NT2/D1 (cell line): Measurements from ENCODE around the gene FUT7.

Experiments used
- DNase-seq: peaks from one replicate; pipeline ENCODE4 v3.0.0-alpha.2; 2011; ENCODE audit warnings: low read depth, low spot score
- H3K27me3 ChIP-seq: 2 replicates; pipeline ENCODE4 v1.6.0; 2011; ENCODE audit warnings: mild to moderate bottlenecking; ENCODE audit not compliant: insufficient read length, insufficient read depth
- H3K36me3 ChIP-seq: 2 replicates; pipeline ENCODE4 v1.6.1; 2011; ENCODE audit warnings: mild to moderate bottlenecking, low read length, mixed read lengths; ENCODE audit not compliant: insufficient read depth, insufficient read length
- H3K4me1 ChIP-seq: 2 replicates; pipeline ENCODE4 v1.5.1; 2011; ENCODE audit not compliant: insufficient read depth, insufficient read length
- H3K4me3 ChIP-seq: 2 replicates; pipeline ENCODE4 v1.5.1; 2011; ENCODE audit warnings: low read depth; ENCODE audit not compliant: insufficient read length
- H3K9ac ChIP-seq: 2 replicates; pipeline ENCODE4 v1.6.0; 2011; ENCODE audit warnings: low read depth; ENCODE audit not compliant: insufficient read length
- H3K9me3 ChIP-seq: 2 replicates; pipeline ENCODE4 v1.5.1; 2011; ENCODE audit warnings: mild to moderate bottlenecking, low read length; ENCODE audit not compliant: insufficient read depth
- SUZ12 ChIP-seq: IDR thresholded peaks from 2 replicates; pipeline ENCODE4 v1.6.1; 2011; ENCODE audit not compliant: insufficient read length, insufficient read depth; ENCODE audit errors: extremely low read depth
- YY1 ChIP-seq: IDR thresholded peaks from 2 replicates; pipeline ENCODE4 v1.6.1; 2011; ENCODE audit not compliant: insufficient read length, insufficient read depth
- ZNF274 ChIP-seq: IDR thresholded peaks from 2 replicates; pipeline ENCODE4 v1.6.1; 2011; ENCODE audit warnings: mild to moderate bottlenecking, low read depth, low read length

Gene FUT7

GRCh38 chr9:137044037-137044436 is 12.1 kb upstream of the FUT7 start:
- Histone ChIP-seq H3K27me3 (peaks cover 46% of the 10 kb centered on the region), H3K4me1 (peaks cover 22% of the 10 kb centered on the region), H3K36me3 (peaks cover 20% of the 10 kb centered on the region), H3K9ac (no peak overlapping the region), H3K9me3 (no peaks in the 10 kb centered on the region), H3K4me3 (no peak overlapping the region)
- DNase-seq: no peak
- no peak for TF ChIP-seq YY1
- TF ChIP-seq ZNF274: no peak
- no peak for TF ChIP-seq SUZ12

GRCh38 chr9:137042751-137043727 is 11.2 kb upstream of the FUT7 start:
- Histone ChIP-seq H3K9ac (peak overlapping the region; percentile 26), H3K4me3 (no peak overlapping the region), H3K9me3 (no peaks in the 10 kb centered on the region), H3K4me1 (peaks cover 22% of the 10 kb centered on the region), H3K36me3 (peaks cover 22% of the 10 kb centered on the region), H3K27me3 (peaks cover 40% of the 10 kb centered on the region)
- DNase-seq: no peak
- TF ChIP-seq SUZ12 (no peak), ZNF274 (no peak), YY1 (no peak)

GRCh38 chr9:137041124-137041523 is 9.2 kb upstream of the FUT7 start:
- DNase-seq: no peak
- Histone ChIP-seq H3K9ac (peak overlapping the region; percentile 4), H3K27me3 (peaks cover 29% of the 10 kb centered on the region), H3K9me3 (no peaks in the 10 kb centered on the region), H3K36me3 (peaks cover 28% of the 10 kb centered on the region), H3K4me1 (peaks cover 22% of the 10 kb centered on the region), H3K4me3 (no peak overlapping the region)
- TF ChIP-seq ZNF274 (no peak), SUZ12 (no peak), YY1 (no peak)

- Histone ChIP-seq H3K4me3 (no peak overlapping the region), H3K9ac (peak overlapping the region; percentile 4), H3K9me3 (no peaks in the 10 kb centered on the region), H3K27me3 (peaks cover 26% of the 10 kb centered on the region), H3K36me3 (peaks cover 28% of the 10 kb centered on the region), H3K4me1 (peaks cover 24% of the 10 kb centered on the region)
- no peak for TF ChIP-seq SUZ12
- TF ChIP-seq ZNF274: no peak
- no peak for TF ChIP-seq YY1
- DNase-seq: no peak
These were observed 8.7 kb upstream of the FUT7 start for GRCh38 chr9:137040568-137040967.

- H3K4me1 ChIP-seq: peaks cover 26% of the 10 kb centered on the region
- no peak overlapping the region for H3K9ac ChIP-seq
- H3K27me3 ChIP-seq: peaks cover 21% of the 10 kb centered on the region
- TF ChIP-seq ZNF274 (no peak), SUZ12 (no peak), YY1 (no peak)
- no peaks in the 10 kb centered on the region for H3K9me3 ChIP-seq
- no peak overlapping the region for H3K4me3 ChIP-seq
- H3K36me3 ChIP-seq: peaks cover 28% of the 10 kb centered on the region
- DNase-seq: no peak
These were observed 7.9 kb upstream of the FUT7 start for GRCh38 chr9:137039611-137040366.

GRCh38 chr9:137038916-137039315 is 7.0 kb upstream of the FUT7 start:
- no peak for TF ChIP-seq YY1
- TF ChIP-seq ZNF274: no peak
- no peak for TF ChIP-seq SUZ12
- Histone ChIP-seq H3K9me3 (no peaks in the 10 kb centered on the region), H3K9ac (no peak overlapping the region), H3K4me1 (peaks cover 23% of the 10 kb centered on the region), H3K27me3 (peaks cover 17% of the 10 kb centered on the region), H3K36me3 (peaks cover 28% of the 10 kb centered on the region), H3K4me3 (no peak overlapping the region)
- no peak for DNase-seq

GRCh38 chr9:137037483-137037882 is 5.6 kb upstream of the FUT7 start:
- Histone ChIP-seq H3K27me3 (peaks cover 8% of the 10 kb centered on the region), H3K36me3 (peaks cover 28% of the 10 kb centered on the region), H3K4me1 (peaks cover 19% of the 10 kb centered on the region), H3K9ac (no peak overlapping the region), H3K9me3 (no peaks in the 10 kb centered on the region), H3K4me3 (no peak overlapping the region)
- TF ChIP-seq YY1 (no peak), ZNF274 (no peak), SUZ12 (no peak)
- DNase-seq: no peak
